ENCODE results near the gene C16orf90.

Gene C16orf90

DNA sequence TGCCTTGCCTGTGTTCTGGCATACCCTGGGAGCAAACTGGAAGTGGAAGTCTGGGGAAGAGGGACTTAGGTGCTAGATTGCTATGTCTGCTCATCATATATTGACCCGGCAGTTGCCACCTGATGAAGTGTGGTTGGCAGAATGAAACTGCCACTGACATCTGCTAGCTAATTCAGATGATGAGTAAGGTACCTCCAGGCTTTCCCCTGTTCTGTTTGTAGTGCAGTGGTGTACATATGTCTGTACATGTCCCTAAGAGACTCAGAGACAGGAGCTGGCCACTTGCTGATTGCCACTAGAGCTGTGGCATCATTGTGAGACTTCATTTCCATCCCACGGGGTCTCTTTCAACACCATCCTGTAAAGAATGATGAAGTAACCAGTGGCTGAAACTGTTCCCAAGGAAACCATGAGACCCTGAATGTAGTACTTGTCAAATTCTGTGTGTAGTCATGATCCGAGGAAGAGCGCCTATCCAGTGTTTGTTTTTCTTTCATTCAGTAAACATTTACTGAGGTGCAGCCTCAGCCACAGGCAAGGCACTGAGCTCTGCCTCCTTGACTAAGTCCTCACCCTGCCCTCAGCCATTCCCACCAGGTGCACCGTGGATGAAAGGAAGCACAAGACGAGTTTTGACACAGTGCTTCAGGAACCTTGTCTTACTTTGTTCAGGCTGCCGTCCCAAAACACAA is 18.7 kb upstream of the C16orf90 start:
- H3K4me3 ChIP-seq (ENCODE audit: low read depth, low read length): no peak overlapping the region

DNA sequence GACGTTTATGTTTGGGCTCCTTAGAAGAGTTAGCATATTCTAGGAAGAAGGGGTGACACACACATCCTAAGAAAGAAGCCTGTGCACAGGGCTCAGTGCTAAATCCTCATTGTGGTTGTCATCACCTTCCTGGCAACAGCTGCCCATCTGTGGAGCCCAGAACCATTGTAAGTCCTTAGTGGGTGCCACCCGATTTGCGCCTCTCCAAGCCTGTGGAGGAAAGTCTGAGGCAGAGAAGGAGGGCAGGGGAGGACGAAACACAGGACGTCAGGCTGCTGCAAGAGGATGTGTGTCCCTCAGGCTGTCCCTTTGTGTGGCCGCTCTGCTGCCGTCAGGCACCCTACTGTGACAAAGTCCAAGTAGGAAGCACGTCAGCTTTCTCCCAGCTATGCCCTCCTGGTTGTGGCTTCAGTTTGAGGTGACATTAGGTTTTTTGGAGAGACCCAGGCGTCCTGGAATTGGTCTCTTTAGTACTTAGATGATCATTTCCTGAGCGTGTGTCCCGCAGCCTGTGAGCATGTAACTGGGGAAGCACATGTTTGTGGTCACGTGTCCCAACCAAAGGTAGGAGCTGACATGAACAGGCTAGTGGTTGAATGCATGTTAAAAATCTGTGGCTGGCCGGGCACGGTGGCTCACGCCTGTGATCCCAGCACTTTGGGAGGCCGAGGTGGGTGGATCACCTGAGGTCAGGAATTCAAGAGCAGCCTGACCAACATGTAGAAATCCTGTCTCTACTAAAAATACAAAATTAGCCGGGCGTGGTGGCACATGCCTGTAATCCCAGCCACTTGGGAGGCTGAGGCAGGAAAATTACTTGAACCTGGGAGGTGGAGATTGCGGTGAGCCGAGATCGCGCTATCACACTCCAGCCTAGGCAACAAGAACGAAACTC is 16.2 kb upstream of the C16orf90 start:
- H3K4me3 ChIP-seq (ENCODE audit: low read depth, low read length): no peak overlapping the region

DNA sequence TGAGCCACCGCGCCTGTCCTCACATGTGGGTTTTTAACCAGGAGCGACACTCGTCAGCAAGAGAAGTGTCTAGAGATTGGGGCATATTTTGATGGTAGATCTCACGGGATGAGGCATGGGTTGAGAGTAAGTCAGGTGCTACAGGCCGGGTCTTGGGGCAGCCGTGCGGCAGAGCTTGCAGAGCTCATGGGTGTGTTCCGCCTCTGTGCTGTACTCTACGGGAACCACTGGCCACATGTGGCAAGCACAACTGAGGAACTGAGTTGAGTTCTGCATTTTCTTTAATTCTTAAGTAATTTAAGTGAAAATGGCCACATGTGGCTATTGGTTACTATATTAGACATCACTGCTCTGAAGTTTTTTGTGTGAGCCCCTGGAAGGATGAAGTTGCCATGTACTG is 15.1 kb upstream of the C16orf90 start:
- no peak overlapping the region for H3K4me3 ChIP-seq (ENCODE audit: low read depth, low read length)

GRCh38 chr16:3509470-3509928 is 14.2 kb upstream of the C16orf90 start:
- H3K4me3 ChIP-seq (ENCODE audit: low read depth, low read length): no peak overlapping the region

- no peak overlapping the region for H3K4me3 ChIP-seq (ENCODE audit: low read depth, low read length)
Observed at GRCh38 chr16:3508736-3509135, 13.4 kb upstream of the C16orf90 start.

DNA sequence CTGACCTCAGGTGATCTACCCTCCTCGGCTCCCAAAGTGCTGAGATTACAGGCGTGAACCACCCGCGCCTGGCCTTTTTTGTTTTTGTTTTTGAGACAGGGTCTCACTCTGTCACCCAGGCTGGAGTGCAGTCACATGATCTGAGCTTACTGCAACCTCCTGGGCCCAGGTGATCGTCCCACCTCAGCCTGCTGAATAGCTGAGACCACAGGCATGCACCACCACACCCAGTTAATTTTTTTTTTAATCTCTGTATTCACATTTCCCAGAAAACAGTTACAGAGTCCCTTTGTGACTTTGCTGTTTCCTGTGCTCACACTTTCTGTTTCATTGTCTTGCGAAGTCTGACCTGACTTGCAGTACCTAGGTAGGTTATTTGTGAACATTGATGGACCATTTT is 8.2 kb upstream of the C16orf90 start:
- no peak overlapping the region for H3K4me3 ChIP-seq (ENCODE audit: low read depth, low read length)

GRCh38 chr16:3501783-3502400 is 6.6 kb upstream of the C16orf90 start:
- peak overlapping the region; percentile 87 for H3K4me3 ChIP-seq (ENCODE audit: low read depth, low read length)

DNA sequence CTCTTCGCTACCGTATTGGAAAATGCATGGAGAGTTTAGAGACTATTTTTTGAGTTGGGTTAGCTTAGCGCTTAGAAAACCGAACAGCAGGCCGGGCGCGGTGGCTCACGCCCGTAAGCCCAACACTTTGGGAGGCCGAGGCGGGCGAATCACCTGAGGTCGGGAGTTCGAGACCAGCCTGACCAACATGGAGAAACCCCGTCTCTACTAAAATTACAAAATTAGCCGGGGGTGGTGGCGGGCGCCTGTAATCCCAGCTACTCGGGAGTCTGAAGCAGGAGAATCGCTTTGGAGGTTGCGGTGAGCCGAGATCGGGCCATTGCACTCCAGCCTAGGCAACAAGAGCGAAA is 6.1 kb upstream of the C16orf90 start:
- H3K4me3 ChIP-seq (ENCODE audit: low read depth, low read length): peak overlapping the region; percentile 87

DNA sequence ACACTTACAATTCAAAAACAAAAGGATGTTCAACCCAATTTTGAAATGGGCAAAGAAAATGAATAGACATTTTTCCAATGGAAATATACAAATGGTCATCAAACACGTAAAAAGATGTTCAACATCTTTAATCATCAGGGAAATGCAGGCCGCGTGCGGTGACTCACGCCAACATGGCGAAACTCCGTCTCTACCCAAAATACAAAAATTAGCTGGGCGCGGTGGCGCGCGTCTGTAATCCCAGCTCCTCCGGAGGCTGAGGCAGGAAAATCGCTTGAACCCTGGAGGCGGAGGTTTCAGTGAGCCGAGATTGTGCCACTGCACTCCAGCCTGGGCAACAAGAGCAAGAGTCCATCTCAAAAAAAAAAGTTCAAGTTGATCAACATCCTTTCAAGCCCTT is 3.7 kb upstream of the C16orf90 start:
- no peak overlapping the region for H3K4me3 ChIP-seq (ENCODE audit: low read depth, low read length)

GRCh38 chr16:3497771-3498170 is 2.5 kb upstream of the C16orf90 start:
- H3K4me3 ChIP-seq (ENCODE audit: low read depth, low read length): no peak overlapping the region

- no peak overlapping the region for H3K4me3 ChIP-seq (ENCODE audit: low read depth, low read length)
Observed at GRCh38 chr16:3496386-3496785, 1.1 kb upstream of the C16orf90 start.

DNA sequence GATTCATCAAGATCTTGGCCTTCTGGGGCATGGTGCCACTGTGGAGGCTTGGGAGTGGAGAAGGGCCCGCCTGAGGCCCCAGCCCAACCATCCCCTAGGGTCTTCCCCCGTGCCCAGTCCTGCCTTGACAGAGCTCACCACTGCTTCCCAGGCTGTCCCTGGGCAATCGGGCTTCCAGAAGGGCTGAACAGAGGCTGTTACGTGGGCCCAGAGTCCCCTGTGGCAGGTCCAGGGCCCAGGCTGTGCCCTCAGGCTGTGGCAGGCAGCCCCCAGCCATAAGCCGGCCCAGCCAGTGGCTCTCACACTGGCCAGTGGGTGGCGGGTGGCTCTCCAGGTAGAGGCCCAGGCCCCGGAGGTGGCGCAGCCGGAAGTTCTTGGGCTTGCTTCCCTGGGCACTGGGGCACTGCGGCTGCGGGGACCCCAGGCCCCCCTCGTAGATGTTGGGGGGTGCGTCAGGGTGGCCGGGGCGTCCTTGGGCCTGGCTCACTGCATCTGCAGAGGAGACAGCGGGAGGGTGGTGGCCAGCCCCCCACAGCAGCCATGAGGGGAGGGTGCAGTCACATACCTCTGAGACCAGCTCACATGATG is 809 bp downstream of the C16orf90 start:
- H3K4me3 ChIP-seq (ENCODE audit: low read depth, low read length): no peak overlapping the region

DNA sequence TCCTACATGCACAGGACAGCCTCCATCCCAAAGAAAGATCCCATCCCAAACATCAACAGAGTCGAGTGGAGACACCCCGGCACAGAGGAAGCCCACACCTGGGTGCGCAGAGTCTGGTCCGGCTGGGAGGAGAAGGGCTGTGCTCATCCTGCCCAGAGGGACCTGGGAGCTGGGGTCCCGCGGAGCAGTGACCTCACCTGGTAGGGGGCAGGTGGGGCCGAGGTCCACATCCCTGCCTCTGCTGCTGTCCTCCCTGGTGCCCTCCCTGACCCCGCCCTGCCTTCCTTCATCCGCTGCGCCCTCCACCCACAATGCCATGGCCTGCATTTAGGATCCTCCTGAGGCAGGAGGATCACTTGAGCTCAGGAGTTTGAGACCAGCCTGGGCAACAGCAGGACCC is 2.9 kb downstream of the C16orf90 start:
- H3K4me3 ChIP-seq (ENCODE audit: low read depth, low read length): no peak overlapping the region

GRCh38 chr16:3490911-3491629 is 4.2 kb downstream of the C16orf90 start:
- no peak overlapping the region for H3K4me3 ChIP-seq (ENCODE audit: low read depth, low read length)

DNA sequence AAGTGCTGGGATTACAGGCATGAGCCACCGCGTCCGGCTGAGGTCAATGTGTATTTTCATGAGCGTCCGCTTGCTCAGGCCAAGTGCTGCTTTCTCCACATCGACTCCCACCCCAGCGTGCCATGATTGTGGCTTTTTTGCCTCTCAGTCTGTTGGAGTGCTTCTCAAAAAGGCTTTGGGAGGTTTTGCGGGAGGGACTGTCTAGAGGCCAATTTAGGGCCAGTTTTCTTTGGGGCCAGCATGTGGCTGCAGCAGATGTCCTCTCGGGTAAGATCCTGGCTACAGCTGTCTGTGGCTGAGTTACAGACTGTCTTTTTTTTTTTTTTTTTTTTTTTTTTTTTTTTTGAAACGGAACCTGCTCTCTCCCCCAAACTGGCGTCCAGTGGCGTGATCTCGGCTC is 6.5 kb downstream of the C16orf90 start:
- no peak overlapping the region for H3K4me3 ChIP-seq (ENCODE audit: low read depth, low read length)

DNA sequence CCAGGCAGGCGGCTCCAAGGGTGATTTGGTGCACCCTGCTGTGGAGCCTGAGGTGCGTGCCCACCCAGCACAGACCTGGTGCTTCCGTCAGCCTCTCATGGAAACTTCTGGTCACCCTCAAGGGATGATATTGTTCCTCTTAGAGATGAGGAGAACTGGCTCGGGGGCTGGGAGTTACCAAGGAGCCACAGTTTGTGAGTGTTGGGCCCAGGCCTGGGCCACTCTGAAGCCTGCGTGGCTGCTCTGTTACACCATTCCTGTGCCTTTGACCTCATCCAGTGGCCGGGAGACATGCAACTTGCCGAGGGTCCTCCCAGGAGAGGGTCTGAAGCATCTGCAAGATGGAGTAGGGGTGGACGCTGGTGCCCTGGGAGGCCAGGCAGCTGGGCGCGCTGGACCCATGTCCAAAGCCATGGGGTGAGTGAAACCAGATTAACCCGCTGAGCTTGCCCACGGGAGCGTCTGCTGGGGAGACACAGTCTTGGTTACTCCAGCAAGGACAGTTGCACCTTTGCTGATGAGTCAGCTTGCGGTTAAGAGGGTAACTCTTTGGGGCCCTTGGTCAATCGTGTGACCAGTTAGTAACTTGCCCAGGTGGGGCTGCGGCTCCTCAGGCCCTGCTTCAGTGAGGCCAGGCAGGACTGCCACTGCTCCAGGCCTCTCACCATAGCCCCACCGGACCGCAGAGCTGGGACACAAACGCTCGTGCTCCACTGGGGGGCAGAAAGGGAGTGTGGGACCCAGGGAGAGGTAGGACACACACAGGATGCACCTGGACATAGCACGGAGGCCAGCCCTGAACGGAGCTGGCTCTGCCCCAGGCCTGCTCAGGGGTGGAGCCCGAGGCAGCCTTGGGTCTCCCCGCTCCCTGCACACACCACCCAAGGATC is 7.5 kb downstream of the C16orf90 start:
- no peak overlapping the region for H3K4me3 ChIP-seq (ENCODE audit: low read depth, low read length)

- H3K4me3 ChIP-seq (ENCODE audit: low read depth, low read length): no peak overlapping the region
Observed at GRCh38 chr16:3486506-3487215, 8.6 kb downstream of the C16orf90 start.

DNA sequence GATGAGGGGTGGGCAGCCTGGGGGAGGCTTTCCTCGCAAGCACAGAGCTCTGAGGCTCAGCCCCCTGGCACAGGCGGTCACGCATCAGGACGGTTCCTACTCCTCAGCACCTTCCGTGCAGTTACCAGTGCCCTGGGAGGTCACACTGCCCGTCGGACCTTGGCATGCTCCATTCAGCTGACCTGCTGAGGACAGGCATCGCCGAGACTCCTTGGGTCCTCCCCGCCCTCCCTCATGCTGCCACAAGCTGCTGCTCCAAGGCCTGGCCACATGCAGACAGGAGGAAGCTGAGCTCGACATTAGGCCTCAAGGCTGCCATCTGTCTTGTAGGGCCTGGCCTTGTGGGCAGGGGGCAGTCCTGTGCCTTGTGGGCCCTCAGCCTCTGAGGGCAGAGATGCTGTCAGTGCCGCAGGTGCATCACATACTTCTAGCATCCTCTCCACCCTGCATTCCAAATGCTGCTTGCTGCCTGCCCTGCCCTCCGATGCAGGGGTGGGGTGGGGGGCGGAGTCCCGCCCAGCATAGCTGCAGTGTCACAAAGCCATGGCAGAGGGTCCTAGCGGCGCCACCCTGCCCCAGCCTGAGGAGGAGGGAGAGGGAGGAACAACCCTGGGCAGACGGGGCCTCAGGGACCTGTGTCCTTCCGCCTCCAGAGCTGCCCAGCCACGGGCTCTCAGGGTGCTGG is 9.3 kb downstream of the C16orf90 start:
- H3K4me3 ChIP-seq (ENCODE audit: low read depth, low read length): no peak overlapping the region

Measured in iPS-11a (cell line).